AG04449 (cell line): ENCODE data around the gene TBL1X.
A peak's percentile ranks its signal among the peaks of the same experiment; 100 is the strongest.

Source experiments
- CTCF ChIA-PET: fragments of 350-600 bp; formaldehyde crosslinking; extraction: SDS; loops from one replicate; lab custom pipeline; 2021; ENCODE audit warnings: antibody characterized with exemption; lab: Yijun Ruan, JAX
- POLR2A ChIA-PET: fragments of 400-600, 350-600 bp; formaldehyde crosslinking; extraction: SDS; loops from one replicate; lab custom pipeline; 2020; ENCODE audit warnings: antibody characterized with exemption, inconsistent platforms; lab: Yijun Ruan, JAX
- DNase-seq: peaks from one replicate; pipeline ENCODE4 v3.0.0-alpha.2; 2010; ENCODE audit warnings: low read depth, low spot score
- H3K4me3 ChIP-seq: 2 replicates; pipeline ENCODE4 v1.5.1; 2011; ENCODE audit warnings: low read depth, mild to moderate bottlenecking, control low read depth, low read length
- TF ChIP-seq, protein P1 (sequence below): IDR thresholded peaks from one replicate; pipeline ENCODE4 v1.5.1; 2011; ENCODE audit warnings: mild to moderate bottlenecking, moderate library complexity, low read length, control low read depth, inconsistent platforms; ENCODE audit not compliant: insufficient read depth; ENCODE audit errors: missing control alignments

The TBL1X gene

DNA sequence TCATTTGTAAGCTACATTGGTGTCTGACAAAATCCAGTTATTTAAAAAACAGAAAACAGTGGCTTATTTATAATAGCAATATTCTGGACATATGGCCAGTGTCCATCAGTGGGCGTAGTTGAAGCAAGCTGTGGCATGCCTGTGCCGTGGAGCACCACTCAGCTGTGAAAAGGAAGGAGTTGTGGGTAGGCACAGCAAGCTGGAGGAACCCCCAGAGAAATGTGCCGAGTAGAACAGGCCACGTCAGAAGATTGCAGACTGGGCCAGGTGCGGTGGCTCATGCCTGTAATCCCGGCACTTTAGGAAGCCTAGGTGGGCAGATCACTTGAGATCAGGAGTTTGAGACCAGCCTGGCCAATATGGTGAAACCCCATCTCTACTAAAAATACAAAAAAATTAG is 198.4 kb downstream of the TBL1X start:
- TF ChIP-seq, protein P1, sequence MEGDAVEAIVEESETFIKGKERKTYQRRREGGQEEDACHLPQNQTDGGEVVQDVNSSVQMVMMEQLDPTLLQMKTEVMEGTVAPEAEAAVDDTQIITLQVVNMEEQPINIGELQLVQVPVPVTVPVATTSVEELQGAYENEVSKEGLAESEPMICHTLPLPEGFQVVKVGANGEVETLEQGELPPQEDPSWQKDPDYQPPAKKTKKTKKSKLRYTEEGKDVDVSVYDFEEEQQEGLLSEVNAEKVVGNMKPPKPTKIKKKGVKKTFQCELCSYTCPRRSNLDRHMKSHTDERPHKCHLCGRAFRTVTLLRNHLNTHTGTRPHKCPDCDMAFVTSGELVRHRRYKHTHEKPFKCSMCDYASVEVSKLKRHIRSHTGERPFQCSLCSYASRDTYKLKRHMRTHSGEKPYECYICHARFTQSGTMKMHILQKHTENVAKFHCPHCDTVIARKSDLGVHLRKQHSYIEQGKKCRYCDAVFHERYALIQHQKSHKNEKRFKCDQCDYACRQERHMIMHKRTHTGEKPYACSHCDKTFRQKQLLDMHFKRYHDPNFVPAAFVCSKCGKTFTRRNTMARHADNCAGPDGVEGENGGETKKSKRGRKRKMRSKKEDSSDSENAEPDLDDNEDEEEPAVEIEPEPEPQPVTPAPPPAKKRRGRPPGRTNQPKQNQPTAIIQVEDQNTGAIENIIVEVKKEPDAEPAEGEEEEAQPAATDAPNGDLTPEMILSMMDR, result no peak
- CTCF ChIA-PET, result no interaction called here
- H3K4me3 ChIP-seq, result no peak overlapping the region
- POLR2A ChIA-PET, result no interaction called here
- no peak for DNase-seq

DNA sequence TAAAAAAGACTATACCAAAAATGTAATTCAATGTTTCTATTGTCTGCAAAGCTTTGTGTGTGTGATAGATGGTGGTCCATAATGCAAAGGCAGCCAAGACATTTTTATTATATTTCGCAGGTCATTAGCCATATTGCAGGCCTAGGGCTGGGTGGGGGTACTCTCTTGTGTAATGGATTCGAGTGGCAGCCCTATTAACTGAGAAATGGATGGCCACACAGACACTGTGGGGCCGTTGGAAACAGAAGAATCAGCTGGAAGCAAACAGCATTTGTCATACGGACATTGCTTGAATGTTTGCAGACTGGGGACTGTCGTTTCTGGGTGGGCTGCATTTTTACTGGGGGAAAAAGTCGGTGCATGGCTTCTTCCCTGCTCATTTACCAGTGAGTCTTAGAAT is 199.4 kb downstream of the TBL1X start:
- TF ChIP-seq, protein P1, result no peak
- POLR2A ChIA-PET, result no interaction called here
- CTCF ChIA-PET, result no interaction called here
- no peak overlapping the region for H3K4me3 ChIP-seq
- DNase-seq, result no peak

- H3K4me3 ChIP-seq, result no peak overlapping the region
- POLR2A ChIA-PET, result no interaction called here
- no peak for DNase-seq
- CTCF ChIA-PET, result no interaction called here
- TF ChIP-seq, protein P1, result no peak
Observed at GRCh38 chrX:9665113-9665512, 200.3 kb downstream of the TBL1X start.

DNA sequence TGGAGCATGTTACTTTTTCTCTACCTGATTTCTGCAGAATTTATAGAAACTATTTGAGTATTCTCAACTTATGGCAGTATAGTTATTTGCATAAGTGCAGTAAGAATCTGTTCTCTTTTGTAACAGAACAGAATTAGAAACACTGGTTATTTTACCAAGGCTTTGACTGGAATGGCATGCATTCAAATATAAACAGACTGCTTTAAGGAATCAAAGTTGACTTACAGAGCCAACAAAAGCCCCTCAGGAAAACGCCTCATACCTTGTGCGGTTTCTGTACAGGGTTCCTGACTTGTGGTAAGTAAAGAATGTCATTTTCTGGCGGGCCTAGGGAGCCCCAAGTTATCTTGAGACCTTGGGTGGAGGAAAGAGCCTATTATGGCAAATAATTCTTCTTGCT is 203.7 kb downstream of the TBL1X start:
- POLR2A ChIA-PET, result no interaction called here
- H3K4me3 ChIP-seq, result no peak overlapping the region
- peak; percentile 63 for DNase-seq
- CTCF ChIA-PET, result no interaction called here
- TF ChIP-seq, protein P1, result no peak

- H3K4me3 ChIP-seq, result no peak overlapping the region
- ChIA-PET POLR2A (no interaction called here), CTCF (no interaction called here)
- TF ChIP-seq, protein P1, result no peak
- DNase-seq, result no peak
Observed at GRCh38 chrX:9670136-9670814, 205.4 kb downstream of the TBL1X start.

DNA sequence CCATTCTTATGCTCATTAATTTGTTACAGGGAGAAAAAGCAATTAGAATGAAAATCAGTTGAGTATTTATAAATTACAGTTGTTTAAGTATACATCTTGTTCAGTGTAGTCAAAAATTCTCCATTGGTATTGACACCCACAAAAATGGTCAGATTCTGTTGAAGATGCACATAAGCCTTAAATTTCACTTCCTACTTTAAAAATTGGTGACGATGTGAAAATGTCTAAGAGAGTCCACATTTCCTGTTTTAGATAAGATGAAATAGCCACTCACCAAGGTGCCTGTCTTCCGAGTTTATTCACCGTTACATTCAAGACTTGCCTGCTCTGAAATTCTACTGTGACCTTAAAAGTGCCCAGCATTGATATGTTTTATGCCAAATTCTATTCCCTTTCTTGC is 207.1 kb downstream of the TBL1X start:
- POLR2A ChIA-PET, result no interaction called here
- H3K4me3 ChIP-seq, result no peak overlapping the region
- no peak for DNase-seq
- CTCF ChIA-PET, result no interaction called here
- TF ChIP-seq, protein P1, result no peak
